HT-29 (cell line): Measurements from ENCODE around the gene LRRC15. TPM values are rescaled to one million over a fixed set of nuclear protein-coding genes. Genes with fewer than 3 reads are reported as not detected.

Source experiments
- DNase-seq: peaks from one replicate; pipeline ENCODE4 v3.0.0-alpha.2; 2015; ENCODE audit warnings: low spot score
- total RNA-seq: library from RNA; depleted of rRNA; stranded (reverse); fragments of >200 nt; shearing (Covaris generic); gene quantifications from 2 replicates; pipeline ENCODE4 v1.2.3, GENCODE V29; 2014; rRNA removed

LRRC15 gene
- total RNA-seq = not detected in 2 replicates

GRCh38 chr3:194369522-194370279 lies at the start of gene LRRC15:
LRRC15 (minus strand) TSS chr3:194369743; CDS start chr3:194361043, 8,700 bp downstream.
- no peak for DNase-seq

- DNase-seq = no peak
These were observed 49.1 kb upstream of the LRRC15 start for GRCh38 chr3:194418671-194419070.

DNA sequence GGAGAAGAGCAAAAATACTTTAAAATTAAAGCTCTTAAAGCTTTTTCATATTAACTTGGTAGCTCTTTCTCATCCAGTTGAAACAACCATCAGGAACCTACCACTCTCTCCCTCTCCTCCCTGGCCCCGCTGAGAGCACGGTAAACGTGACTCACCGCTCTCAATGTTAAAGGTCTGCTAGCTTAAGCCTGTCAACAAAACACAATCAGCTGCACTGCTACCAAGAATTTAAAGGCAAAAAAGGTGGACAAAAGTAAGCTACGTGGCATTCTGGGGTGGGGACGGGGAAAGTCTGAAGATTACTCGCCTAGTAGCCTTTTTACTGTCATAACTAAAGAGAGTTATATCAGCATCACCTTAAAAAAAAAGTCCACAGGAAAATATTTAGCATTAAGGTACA lies 37.9 kb upstream of the LRRC15 start:
- DNase-seq = no peak

DNA sequence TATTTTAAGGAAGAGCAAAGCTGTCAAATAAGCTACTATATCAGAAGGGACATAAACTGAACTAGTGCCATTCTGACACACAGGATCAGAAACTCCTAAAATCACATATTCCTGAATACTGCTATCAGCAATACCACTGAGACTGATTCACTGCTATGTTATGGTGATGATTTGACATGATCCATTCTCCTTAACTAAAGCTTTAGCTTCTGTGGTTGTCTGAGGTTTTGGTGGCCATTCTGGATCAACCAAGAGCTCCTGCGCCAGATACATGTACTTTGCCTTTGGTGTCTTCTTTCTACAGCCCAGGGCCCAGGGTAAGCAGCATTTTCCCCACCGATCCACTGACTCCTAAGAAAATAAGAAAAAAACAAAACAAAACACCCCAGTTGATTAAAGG lies 36.2 kb upstream of the LRRC15 start:
- DNase-seq = no peak

- peak; percentile 81 for DNase-seq
These were observed 35.0 kb upstream of the LRRC15 start for GRCh38 chr3:194404365-194405140.

GRCh38 chr3:194401868-194402329 lies 32.4 kb upstream of the LRRC15 start:
- no peak for DNase-seq

DNA sequence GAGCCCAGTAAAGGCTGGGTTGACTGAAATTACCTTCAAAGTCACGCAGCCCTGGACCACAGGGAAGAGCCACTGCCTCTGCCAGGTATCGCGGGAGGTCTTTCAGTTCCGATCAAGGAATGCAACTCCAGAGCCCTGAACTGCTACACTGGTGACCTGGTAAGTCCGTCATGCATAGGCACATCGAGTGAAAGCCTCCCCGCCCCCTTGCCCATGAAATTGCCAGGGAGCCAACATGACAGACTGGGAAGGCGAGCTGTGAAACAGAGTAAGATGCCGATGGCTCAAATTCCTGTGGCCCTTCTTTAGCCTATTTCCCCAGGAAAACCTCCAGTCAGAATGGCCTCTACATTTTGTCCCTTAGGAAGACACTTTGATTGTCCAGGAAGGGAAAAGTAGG lies 31.8 kb upstream of the LRRC15 start:
- no peak for DNase-seq

- no peak for DNase-seq
These were observed 30.4 kb upstream of the LRRC15 start for GRCh38 chr3:194399874-194400411.

- no peak for DNase-seq
These were observed 29.6 kb upstream of the LRRC15 start, which contains the start of gene GP5 for GRCh38 chr3:194399166-194399565. GP5 (minus strand) TSS chr3:194399266; CDS start chr3:194398282, 984 bp downstream.

DNA sequence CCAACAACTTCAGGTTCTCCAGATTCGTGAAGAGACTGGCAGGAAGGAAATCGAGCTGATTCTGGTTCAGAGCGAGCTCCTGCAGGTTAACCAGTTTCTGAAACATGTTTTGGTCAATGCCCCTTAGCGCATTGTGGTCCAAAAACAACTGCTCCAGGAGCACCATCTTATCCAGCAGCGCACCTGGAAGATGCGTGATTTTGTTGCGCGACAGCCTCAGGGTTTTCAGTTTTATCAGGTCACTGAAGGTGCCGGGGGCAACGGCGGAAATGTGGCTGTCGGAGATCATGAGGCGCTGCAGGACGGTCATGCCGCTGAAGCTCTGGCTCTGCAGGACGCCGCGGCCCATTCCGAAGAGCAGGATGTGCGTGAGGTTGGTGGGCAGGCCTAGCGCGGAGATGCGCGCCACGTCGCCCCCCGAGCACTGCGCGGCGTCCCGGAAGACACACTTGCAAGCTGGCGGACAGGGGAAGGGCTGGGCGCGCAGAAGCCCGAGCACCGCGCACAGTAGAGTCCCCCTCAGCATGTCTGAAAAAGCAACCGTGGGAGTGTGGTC lies 28.3 kb upstream of the LRRC15 start:
- no peak for DNase-seq

- DNase-seq = no peak
These were observed 27.6 kb upstream of the LRRC15 start for GRCh38 chr3:194396859-194397756.

DNA sequence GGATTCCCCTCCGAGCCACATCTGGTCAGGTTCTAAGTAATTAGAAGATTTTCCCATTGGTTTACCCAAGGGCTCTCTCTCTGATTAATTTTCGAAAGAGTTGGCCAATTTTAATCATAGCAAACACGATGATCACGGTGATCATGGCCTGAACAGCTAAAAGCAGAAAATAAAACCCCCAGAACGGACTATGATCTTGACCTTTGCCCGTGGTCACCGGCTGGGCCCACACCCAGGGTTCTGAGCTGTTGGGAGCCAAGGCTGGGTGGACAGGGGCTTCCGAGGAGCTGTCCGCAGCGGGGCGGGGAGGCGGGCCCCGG lies 27.0 kb upstream of the LRRC15 start:
- no peak for DNase-seq

- no peak for DNase-seq
These were observed 26.4 kb upstream of the LRRC15 start for GRCh38 chr3:194395778-194396538.

DNA sequence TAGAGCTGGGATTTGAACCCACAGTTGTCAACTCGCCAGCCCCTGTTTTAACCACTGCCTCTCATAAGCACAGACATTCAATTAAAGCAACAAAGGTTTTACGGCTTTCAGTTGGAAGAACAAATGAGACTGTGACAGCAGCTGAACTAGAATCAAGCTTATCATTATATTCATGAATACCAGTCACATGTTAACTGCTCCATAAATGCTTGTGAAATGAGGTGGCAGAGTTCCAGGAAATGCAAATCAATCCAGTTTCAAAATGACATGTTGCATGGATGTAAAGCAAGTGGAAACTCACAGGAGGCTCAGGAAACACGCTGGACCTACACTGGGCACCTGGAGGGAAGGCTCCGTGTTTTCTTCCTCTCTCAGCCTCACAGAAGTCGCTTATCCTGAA lies 25.7 kb upstream of the LRRC15 start:
- DNase-seq = peak; percentile 60

- DNase-seq = no peak
These were observed 23.0 kb upstream of the LRRC15 start for GRCh38 chr3:194392576-194392975.

DNA sequence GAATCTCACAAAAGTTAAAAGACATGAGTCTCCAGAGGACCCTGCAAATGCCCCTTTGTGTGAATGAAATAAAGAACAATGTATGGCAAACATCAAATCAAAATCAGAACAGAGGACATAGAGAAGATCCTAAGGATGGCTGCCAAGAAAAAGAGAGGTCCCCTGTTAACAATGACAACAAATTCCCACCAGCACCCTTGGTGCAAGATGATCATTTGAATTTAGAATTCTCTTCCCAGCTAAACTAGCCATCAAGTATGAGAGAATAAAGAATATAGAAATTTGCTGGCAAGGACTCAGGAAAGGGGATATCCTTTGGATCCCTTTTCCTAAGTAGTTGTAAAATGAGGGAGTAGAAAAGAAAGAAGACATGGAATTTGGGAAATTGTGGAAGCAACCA lies 21.3 kb upstream of the LRRC15 start:
- no peak for DNase-seq

GRCh38 chr3:194389269-194389668 lies 19.7 kb upstream of the LRRC15 start:
- no peak for DNase-seq

GRCh38 chr3:194387926-194388418 lies 18.4 kb upstream of the LRRC15 start:
- DNase-seq = no peak

- no peak for DNase-seq
These were observed 17.7 kb upstream of the LRRC15 start for GRCh38 chr3:194387276-194387675.

DNA sequence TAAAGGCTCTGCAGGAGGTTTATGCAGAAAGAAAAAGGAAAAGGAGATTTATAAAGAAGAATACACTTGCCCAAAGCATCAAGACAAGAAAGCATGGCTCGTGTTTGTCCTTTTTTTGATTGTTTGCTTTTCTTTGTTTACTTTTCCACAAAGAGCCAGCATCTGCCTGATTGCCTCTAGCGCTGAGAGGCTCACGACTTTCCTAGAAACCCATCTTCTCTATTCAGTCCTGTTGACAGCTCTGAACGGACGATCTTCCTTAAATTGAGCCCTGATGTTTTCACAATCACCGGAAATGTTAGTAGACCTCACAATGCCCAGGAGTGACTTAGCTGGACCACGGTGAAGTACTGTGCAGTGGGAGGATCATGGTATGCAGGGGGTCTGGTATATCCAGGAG lies 17.1 kb upstream of the LRRC15 start:
- DNase-seq = no peak
